Psoas muscle (tissue), 8 donors: ENCODE results near the gene YPEL3. TPM values are rescaled to one million over a fixed set of nuclear protein-coding genes. Genes with fewer than 3 reads are reported as not detected.
A peak's percentile ranks its signal among the peaks of the same experiment; 100 is the strongest.

ENCODE experiments used
- ATAC-seq, 4 donors: fragments of 200-7000 bp; cut with Tn5 transposase; one replicate each; pipeline ENCODE4 v1.9.1; 2020; ENCODE audit warnings: moderate library complexity in 3 of 4, mild to moderate bottlenecking in 2 of 4
- DNase-seq, 2 donors: peaks; one replicate each; pipeline ENCODE4 v3.0.0-alpha.2; 2020
- H3K27ac ChIP-seq: fragments of 200-600 bp; one replicate; pipeline ENCODE4 v1.8.0; 2022
- H3K27me3 ChIP-seq, 3 donors: fragments of 200-600 bp in 1 of 3; one replicate each; pipeline versions ENCODE4 v1.6.1 to v1.8.0; 2013 to 2022; ENCODE audit warnings: low read length in 2 of 3, mild to moderate bottlenecking in 2 of 3, moderate library complexity in 1 of 3; ENCODE audit not compliant: insufficient read depth in 3 of 3
- H3K36me3 ChIP-seq, 2 donors: fragments of 200-600 bp in 1 of 2; one replicate each; pipeline versions ENCODE4 v1.6.1 to v1.8.0; 2013 to 2022; ENCODE audit warnings: low read depth in 1 of 2, mild to moderate bottlenecking in 1 of 2, moderate library complexity in 1 of 2; ENCODE audit not compliant: insufficient read depth in 1 of 2
- H3K4me1 ChIP-seq: fragments of 200-600 bp; one replicate; pipeline ENCODE4 v1.8.0; 2022
- H3K4me3 ChIP-seq: fragments of 200-600 bp; one replicate; pipeline ENCODE4 v1.8.0; 2022; ENCODE audit warnings: mild to moderate bottlenecking
- H3K9me3 ChIP-seq: fragments of 200-600 bp; one replicate; pipeline ENCODE4 v1.8.0; 2022
- WGBS, 3 donors: extraction: QIAGEN DNeasy Blood & Tissue Kit; methylation state at CpG; one replicate each; pipeline versions ENCODE4 v1.1.6 to v1.1.7; 2013; 5-methylcytosine and 5-hydroxymethylcytosine counted together
- intact Hi-C, 2 donors: fragments of 100-400 bp; cut with DNase I; formaldehyde crosslinking; loops; one replicate each; pipeline versions ENCODE4 v1.11.0 to v1.14.2; 2022
- polyA plus RNA-seq, 3 donors: library from polyadenylated mRNA; stranded (reverse); fragments of 200-250 nt; gene quantifications; one replicate each; pipeline ENCODE4 v1.2.3, GENCODE V29; 2013
- total RNA-seq, 4 donors: library from RNA; stranded (reverse); fragmentation: NEBNext Ultra II Directional in 2 of 4; extraction: Animal tissue kit (Norgen Biotek cat#: 25700) in 2 of 4; gene quantifications; one replicate each; pipeline versions ENCODE4 v1.2.1 to v1.2.4, GENCODE V29; 2021 to 2023
- TF ChIP-seq, protein P1 (sequence below): fragments of 200-600 bp; IDR thresholded peaks from one replicate; pipeline ENCODE4 v1.8.0; 2022; ENCODE audit warnings: antibody characterized with exemption
- donor health status: healthy with polysubstance abuse.
- donor health status: DM: no; HTN: no; CAD: no; lungs with moderate emphysema.
- donor health status: Bipolar disorder and iron deficiency.
- donor health status: healthy.
- donor health status: DM: yes; HTN: yes; CAD: no.
- donor health status: DM: no; HTN: no; CAD: no.
- donor health status: DM: no; HTN: no; CAD: no.
- donor health status: DM: yes; HTN: yes; CAD: no.

The YPEL3 gene
- total and polyA plus RNA-seq, 7 donors = 24.8 to 156 (median 72.8) TPM

DNA sequence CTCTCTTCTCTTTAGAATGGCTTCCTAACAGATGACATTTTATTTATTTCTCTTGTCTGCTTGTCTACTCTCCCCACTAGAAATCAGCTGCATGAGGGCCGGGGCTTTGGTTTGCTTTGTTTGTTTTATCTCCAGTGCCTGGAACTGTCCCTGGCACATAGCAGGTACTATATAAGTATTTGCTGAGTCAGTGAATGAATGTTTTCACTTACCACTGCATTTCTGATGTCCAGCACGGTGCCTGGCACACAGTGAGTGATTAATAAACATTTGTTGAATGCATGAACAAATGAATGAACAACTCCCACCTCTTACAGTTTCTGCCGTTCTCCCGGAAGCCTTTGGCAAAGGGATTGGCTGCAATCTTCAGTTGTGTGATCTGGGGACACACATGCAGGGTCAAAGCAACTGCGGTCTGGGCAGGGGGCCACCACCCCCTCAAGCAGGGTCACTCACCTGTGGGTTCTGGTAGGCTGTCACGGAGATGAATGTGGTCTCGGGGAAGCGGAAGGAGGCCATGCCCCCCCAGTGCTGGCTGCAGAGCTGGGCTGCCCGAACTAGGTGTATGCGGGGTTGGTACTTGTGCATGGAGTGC, 7.7 kb downstream of the YPEL3 start:
- intact Hi-C loops = no loop called here
- Histone ChIP-seq H3K9me3 (no peaks in the 10 kb centered on the region), H3K27ac (no peak overlapping the region), H3K4me3 (no peak overlapping the region), H3K36me3 (peaks cover 0 to 34% of the 10 kb centered on the region in 2 donors), H3K4me1 (peaks cover 19% of the 10 kb centered on the region), H3K27me3 (no peaks in the 10 kb centered on the region)
- TF ChIP-seq, protein P1, sequence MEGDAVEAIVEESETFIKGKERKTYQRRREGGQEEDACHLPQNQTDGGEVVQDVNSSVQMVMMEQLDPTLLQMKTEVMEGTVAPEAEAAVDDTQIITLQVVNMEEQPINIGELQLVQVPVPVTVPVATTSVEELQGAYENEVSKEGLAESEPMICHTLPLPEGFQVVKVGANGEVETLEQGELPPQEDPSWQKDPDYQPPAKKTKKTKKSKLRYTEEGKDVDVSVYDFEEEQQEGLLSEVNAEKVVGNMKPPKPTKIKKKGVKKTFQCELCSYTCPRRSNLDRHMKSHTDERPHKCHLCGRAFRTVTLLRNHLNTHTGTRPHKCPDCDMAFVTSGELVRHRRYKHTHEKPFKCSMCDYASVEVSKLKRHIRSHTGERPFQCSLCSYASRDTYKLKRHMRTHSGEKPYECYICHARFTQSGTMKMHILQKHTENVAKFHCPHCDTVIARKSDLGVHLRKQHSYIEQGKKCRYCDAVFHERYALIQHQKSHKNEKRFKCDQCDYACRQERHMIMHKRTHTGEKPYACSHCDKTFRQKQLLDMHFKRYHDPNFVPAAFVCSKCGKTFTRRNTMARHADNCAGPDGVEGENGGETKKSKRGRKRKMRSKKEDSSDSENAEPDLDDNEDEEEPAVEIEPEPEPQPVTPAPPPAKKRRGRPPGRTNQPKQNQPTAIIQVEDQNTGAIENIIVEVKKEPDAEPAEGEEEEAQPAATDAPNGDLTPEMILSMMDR = no peak
- ATAC-seq = no peak
- WGBS, 3 donors = 59 to 66% (median 63%) methylated on average over 10 of the region's 10 CpGs
- DNase-seq = no peak

DNA sequence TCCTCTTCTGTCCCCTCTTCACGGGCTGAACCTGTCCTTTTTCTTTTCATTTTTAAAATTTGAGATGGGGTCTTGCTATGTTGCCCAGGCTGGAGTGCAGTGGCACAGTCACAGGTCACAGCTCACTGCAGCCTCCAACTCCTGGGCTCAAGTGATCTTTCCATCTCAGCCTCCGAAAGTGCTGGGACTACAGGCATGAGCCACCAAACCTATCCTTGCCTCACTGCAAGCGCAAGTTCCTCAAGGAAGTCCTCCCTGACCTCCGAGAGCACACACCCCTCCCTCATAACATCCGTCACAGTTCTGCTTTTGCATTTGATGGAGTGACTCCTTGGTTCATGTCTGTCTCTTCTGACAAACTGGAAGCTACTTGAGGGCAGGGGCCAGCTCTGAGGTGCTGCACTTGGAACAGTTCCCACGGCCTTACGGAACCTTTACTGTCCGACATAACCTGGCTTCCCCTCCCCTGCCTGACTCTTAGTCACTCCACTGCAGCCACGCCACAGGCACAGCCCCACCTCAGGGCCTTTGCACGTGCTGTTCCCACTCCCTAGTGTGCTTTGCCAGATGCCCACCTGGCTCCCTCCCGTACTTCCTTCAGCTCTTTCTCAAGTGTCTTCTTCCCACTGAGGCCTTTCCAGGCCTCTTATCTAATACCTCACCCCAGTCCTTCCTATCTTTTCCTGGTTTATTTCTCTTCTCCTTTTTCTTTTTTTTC, 8.7 kb downstream of the YPEL3 start:
- no peak for DNase-seq
- Histone ChIP-seq H3K27ac (peak overlapping the region; percentile 23), H3K27me3 (no peaks in the 10 kb centered on the region), H3K4me1 (peaks cover 11% of the 10 kb centered on the region), H3K36me3 (peaks cover 0 to 39% of the 10 kb centered on the region in 2 donors), H3K9me3 (no peaks in the 10 kb centered on the region), H3K4me3 (no peak overlapping the region)
- ATAC-seq = no peak
- TF ChIP-seq, protein P1 = no peak
- intact Hi-C loops = no loop called here
- WGBS, 3 donors = 87 to 91% (median 89%) methylated on average over 11 of the region's 11 CpGs

DNA sequence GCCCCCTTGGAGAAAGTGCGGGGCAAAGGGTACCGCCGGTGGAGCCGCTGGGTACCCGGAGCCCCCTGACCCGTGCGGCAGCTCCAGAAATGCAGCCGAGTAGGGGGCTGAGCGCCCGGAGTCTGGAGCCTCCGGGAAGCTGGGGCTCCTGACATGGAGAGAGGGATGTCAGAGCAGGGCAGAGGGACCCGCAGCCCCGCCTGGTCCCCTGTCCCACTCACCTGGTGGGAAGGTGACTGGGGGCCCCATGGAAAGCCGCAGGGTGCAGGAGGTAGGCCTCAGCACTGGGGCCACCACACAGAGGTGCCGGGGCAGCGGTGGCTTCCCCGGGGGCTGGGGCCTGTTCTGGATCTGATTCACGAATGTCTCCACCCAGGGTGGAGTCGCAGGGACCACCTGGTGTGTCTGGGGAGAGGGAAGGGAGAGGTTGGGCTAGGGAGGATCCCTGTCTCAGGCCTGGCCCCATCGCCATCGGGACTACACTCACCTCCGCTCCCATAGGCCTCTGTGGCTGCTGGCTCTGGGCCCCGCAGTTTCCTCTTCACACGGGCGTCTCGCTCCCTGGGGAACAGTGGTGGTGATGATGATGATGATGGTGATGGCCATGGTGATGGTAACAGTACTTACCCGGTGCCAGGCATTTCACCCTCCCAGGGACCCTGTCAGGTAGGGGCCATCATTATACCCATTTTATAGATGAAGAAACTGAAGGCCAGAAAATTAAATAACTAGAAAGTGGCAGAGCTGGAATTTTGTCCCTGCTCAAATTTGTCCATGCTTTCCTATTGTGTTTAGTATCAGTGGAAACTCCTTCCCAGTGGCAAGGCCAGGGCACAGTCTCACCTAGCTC, 9.5 kb downstream of the YPEL3 start:
- ATAC-seq = peak in 1 of 4 donors; percentile 9
- Histone ChIP-seq H3K36me3 (peaks cover 0 to 48% of the 10 kb centered on the region in 2 donors), H3K4me1 (peaks cover 6% of the 10 kb centered on the region), H3K4me3 (no peak overlapping the region), H3K27me3 (no peaks in the 10 kb centered on the region), H3K27ac (no peak overlapping the region), H3K9me3 (no peaks in the 10 kb centered on the region)
- intact Hi-C loops = no loop called here
- WGBS, 3 donors = 72 to 74% (median 74%) methylated on average over 24 to 27 of the region's 27 CpGs
- no peak for DNase-seq
- TF ChIP-seq, protein P1 = no peak

GRCh38 chr16:30085820-30086219, 10.2 kb downstream of the YPEL3 start:
- no peaks in the 10 kb centered on the region for H3K9me3 ChIP-seq
- ATAC-seq (no peak), DNase-seq (no peak)
- peaks cover 0 to 55% of the 10 kb centered on the region in 2 donors for H3K36me3 ChIP-seq
- intact Hi-C loops = no loop called here
- no peak overlapping the region for H3K4me3 ChIP-seq
- H3K27ac ChIP-seq = no peak overlapping the region
- TF ChIP-seq, protein P1 = no peak
- WGBS, 3 donors = 68 to 74% (median 71%) methylated on average over 6 of the region's 6 CpGs
- peaks cover under 1% of the 10 kb centered on the region for H3K4me1 ChIP-seq
- no peaks in the 10 kb centered on the region for H3K27me3 ChIP-seq
